ENCODE results near the gene VARS1.

DNA sequence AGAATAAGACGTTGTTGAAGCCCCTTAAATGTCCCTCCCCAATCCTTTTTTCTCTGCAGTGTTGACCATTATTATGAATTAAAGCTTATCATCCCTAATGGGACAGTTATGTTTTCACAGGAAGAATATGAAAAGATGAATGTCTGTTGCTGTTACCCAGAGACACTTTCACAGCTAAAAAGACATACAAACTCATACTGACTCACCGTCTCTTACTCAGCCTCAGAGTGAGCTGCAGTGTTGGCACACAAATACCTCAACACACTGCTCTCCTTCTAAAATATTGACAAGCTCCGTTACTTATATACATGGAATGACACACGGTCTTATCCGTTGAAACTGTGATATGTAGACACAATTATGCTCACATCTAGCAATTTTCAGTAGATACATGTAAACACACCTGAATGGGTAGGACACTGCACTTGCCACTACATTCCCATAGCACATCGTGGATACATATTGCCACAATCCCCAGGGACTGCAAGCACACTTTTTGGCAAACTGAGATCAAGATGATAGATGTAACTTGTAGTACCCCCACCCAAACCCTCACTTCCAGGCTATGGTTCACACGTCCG lies 42.7 kb downstream of the VARS1 start:
- TF ChIP-seq, protein P1, sequence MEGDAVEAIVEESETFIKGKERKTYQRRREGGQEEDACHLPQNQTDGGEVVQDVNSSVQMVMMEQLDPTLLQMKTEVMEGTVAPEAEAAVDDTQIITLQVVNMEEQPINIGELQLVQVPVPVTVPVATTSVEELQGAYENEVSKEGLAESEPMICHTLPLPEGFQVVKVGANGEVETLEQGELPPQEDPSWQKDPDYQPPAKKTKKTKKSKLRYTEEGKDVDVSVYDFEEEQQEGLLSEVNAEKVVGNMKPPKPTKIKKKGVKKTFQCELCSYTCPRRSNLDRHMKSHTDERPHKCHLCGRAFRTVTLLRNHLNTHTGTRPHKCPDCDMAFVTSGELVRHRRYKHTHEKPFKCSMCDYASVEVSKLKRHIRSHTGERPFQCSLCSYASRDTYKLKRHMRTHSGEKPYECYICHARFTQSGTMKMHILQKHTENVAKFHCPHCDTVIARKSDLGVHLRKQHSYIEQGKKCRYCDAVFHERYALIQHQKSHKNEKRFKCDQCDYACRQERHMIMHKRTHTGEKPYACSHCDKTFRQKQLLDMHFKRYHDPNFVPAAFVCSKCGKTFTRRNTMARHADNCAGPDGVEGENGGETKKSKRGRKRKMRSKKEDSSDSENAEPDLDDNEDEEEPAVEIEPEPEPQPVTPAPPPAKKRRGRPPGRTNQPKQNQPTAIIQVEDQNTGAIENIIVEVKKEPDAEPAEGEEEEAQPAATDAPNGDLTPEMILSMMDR (IDR thresholded peaks at IDR 0.05): no peak
- TF ChIP-seq POLR2AphosphoS5 (IDR thresholded peaks at IDR 0.05): no peak
